ENCODE measurements around the gene CFB.
A peak's percentile ranks its signal among the peaks of the same experiment; 100 is the strongest.
"Not testable (repeated sequence)": the region's sequence is repeated elsewhere in the genome, so short reads cannot be mapped to it uniquely, and the experiment has no call there.

CFB gene

DNA sequence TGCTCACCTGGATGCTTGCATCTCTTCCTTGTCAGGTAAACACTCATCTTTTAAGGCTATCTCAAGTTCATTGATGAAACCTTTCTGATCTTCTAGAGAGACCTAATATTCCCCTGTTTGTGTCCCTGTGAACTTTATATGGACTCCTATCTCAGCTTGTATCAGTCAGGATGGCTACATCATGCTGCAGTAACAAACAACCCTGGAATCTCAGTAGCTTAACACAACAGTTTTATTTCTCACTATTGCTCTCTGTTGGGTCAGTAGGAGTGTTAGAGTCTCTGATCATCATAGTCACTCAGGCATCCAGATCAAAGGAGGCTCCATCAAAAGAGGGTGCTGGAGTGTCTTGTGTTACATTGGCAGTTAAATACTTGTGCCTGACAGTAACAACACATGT is 30.5 kb upstream of the CFB start:
- no peak for DNase-seq

DNA sequence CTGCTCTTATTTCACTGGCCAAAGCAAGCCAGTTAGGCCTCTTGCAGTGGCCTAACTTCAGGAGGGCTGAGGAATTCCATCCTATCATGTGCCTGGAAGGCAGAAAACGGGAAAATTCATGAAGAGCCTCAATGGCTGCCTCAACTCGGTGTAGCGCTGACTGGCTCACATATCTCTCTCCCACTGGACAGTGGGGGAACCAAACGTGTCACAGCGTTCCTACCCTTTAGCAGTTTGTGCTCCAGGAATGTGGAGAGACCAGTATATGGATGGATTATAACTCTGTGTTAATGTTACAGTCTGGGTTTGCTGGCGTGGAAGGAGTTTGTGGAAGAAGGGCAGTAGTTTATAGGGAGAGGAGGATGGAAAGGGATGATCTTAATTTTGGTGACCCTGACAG is 30.1 kb upstream of the CFB start:
- DNase-seq = no peak

DNA sequence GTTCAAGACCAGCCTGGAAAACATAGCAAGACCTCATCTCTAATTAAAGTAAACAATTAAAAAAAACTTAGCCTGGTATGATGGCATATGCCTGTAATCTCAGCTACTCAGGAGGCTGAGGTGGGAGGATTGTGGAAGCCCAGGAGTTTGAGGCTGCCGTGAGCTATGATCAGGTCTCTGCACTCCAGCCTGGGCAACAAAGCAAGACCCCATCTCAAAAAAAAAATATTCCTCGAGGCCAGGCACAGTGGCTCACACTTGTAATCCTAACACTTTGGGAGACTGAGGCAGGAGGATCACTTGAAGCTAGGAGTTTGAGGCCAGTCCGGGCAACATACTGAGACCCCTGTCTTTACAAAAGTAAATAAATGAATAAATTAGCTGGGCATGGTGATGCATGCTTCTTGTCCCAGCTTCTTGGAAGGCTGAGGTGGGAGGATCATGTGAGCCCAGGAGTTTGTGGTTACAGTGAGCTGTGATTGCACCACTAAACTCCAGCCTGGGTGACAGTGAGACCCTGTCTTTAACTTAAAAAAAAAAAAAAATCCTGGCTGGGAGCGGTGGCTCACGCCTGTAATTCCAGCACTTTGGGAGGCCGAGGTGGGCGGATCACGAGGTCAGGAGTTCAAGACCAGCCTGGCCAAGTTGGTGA is 27.7 kb upstream of the CFB start:
- DNase-seq = no peak

DNA sequence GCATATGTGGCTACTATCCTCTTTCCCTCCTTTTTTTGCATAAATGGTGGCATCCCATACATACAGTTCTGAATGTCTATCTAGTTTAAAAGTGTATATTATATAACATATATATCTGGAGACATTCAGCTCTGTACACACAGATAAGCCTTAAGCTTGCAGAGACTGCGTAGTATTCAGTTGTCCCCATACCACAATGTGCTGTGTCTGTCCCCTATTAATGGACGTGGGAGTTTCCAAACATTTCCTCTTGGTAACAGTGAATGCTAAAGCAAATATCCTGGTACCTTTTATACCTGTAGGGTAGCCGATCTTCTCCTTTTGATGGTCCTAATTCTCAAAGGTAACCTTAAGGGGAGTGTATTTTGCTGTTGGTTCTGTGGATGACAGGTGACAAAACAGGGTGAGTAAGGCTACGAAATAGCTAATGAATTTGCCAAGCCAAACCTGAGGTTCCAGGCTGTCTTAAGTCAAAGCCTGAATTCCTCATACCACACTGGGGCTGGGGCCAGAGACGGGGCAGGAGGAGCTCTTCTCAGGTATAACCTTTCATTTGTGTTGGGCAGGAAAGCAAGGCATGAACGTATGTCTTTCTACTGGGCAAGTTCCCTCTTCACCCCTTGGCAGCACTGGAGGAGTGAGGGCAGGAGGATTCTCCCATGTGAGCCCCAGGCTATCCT is 26.1 kb upstream of the CFB start:
- no peak for DNase-seq

DNA sequence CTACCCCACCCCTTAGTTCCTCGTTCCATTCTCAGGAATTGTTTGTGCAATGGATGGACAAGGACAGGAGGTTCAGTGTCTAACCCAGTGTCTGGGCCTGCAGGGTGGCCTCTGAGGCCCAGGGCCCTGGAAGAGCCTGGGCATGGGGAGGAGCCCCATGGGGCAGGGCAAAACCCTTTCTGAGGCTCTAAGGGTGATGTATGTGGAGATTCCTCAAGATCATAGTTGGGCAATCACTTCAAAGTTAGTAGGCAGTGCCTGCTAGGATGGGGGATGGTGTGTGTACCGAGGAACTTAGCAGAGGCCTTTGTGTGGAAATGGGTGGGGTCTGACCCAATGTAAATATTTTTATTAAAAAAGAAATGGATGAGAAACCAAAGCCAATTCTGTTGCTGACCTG is 25.1 kb upstream of the CFB start:
- DNase-seq = no peak

DNA sequence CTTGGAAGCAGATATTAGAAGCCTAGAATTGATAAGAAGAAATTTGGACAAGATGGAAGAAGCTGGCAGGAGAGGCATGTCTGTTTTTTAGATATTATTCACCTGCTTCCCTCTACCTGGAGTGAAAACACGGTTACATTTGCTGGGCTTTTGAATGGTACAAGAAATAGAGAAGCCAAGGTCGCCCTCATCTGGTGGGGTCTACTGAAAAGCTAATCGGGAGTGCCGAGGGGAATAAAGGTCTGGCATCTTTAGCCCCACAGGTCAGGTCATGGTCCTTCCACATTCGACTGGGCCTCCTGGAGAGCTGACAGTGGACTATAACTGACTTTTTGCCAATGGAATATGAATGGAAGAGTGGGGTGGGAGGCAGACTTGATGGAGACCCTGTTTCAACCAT is 23.0 kb upstream of the CFB start:
- DNase-seq = peak in 1 of 2 experiments; percentile 5

DNA sequence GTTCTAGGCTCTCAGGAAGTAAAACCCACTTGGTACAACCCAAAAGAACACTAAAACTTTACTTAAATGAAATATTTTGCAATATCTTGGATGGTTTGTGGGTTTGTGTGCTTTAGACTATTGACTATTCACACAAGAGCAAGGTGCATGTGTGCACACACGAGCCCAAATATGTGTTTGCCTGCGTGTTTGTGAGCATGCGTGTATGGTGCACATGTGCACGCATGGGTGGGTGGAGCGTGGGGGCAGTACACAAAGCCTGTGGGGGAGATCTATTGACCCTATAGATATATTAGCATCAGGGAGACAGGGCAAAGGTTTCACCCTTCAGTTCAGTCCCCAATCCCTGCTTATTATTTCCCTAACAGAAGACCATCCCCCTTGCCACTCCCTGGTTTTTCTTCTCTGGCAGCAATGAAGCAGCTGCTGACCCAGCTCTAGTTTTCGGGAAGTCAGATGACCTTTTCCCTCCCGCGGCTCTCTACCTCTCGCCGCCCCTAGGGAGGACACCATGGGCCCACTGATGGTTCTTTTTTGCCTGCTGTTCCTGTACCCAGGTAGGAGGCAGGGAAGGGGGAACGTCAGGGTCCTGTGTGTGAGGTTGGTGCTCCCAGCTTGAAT is 18.5 kb upstream of the CFB start, which contains the start of gene C2:
C2 (plus strand) TSS at position 476 of the 621 bp plus-strand sequence; CDS start at position 512, 36 bp downstream.
- DNase-seq = no peak

DNA sequence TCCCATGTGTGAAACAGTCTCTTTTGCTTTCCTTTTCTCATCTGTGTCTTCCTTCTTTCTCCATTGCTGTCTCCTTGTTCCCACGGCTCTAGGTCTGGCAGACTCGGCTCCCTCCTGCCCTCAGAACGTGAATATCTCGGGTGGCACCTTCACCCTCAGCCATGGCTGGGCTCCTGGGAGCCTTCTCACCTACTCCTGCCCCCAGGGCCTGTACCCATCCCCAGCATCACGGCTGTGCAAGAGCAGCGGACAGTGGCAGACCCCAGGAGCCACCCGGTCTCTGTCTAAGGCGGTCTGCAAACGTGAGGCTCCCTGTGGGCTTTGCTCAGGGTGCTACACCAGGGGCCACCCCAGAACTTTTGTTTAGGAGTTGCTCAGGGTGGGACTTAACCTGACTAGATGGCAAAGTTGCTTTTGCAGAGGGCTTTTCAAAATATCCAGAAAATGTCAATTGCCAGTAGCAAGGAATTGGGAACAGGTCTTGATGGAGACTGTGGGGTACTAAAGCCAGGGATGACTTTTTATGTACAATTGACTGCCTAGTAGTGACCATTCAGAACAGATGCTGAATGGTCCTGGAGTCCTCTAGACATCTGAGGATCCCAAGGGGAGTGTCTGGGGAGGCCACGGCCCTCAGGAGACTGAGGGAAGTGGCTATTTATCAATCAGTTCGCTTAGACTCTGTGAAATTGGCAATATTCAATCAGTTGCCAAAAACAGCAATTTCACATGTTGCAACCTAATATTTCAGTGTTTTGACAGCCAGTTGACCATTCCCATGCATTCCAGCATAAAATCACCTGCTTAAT is 17.8 kb upstream of the CFB start:
- DNase-seq = no peak

DNA sequence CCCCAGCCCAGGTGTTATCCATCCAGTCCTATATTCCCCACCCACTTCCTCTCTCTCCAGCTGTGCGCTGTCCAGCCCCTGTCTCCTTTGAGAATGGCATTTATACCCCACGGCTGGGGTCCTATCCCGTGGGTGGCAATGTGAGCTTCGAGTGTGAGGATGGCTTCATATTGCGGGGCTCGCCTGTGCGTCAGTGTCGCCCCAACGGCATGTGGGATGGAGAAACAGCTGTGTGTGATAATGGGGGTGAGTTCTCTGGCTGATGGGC is 17.3 kb upstream of the CFB start:
- DNase-seq = no peak

DNA sequence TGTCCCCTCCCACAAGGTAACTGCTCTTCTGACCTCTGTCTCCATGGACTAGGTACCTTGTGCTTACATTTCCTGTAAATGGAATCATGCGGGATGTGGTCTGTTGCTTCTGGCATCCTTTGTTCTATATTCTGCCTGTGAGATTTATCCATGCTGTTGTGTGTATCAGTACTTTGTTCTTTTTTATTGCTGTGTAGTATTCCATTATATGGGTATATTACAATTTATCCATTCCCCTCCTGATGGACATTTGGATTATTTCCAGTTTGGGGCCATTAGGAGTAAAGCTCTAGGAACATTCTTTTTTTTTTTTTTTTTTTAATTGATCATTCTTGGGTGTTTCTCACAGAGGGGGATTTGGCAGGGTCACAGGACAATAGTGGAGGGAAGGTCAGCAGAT is 14.9 kb upstream of the CFB start:
- no peak for DNase-seq

DNA sequence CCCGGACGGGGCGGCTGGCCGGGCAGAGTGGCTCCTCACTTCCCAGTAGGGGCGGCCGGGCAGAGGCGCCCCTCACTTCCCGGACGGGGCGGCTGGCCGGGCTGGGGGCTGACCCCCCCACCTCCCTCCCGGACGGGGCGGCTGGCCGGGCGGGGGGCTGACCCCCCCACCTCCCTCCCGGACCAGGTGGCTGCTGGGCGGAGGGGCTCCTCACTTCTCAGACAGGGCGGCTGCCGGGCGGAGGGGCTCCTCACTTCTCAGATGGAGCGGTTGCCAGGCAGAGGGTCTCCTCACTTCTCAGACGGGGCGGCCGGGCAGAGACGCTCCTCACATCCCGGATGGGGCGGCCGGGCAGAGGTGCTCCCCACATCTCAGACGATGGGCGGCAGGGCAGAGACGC is 13.8 kb upstream of the CFB start:
- DNase-seq = not testable (repeated sequence)

DNA sequence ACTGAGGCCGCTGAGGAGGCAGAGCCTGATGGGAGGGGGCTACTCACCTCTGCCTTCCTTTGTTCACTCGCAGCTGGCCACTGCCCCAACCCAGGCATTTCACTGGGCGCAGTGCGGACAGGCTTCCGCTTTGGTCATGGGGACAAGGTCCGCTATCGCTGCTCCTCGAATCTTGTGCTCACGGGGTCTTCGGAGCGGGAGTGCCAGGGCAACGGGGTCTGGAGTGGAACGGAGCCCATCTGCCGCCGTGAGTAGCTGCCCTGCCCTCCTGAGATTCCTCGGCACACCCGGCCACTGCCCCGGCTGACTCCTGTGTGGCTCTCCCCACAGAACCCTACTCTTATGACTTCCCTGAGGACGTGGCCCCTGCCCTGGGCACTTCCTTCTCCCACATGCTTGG is 12.4 kb upstream of the CFB start:
- DNase-seq = no peak

DNA sequence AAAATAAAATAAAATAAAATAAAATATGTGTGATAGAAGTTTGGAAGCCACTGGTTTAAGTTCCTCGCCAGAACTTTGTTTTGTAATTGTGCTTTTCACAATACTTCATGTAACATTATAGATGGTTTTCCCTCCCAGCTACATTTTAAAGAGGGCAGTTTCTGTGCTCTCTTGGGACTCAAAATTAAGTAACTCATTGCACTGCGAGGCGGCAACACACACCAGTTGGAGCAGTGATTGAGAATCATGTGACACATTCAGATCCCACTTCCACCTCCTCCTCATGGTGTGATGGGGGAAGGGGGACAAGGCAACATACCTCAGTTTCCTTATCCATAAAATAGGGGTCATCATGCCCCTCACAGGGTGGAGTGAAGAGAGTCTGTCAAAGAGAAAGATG is 10.9 kb upstream of the CFB start:
- DNase-seq = no peak

DNA sequence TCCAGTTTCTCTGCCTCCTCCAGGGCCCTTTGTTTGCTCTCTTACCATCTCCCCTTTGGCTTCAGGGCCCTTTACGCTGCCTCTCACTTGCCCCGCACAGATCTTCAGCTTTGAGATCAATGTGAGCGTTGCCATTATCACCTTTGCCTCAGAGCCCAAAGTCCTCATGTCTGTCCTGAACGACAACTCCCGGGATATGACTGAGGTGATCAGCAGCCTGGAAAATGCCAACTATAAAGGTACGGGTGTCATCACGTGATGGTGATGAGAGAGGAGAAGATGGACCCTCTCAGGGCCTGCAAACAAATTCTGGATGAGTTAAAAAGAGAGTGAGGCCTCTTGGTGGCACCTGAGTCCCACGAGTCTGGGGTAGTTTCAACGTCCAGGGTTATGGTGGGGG is 10.1 kb upstream of the CFB start:
- DNase-seq = no peak

DNA sequence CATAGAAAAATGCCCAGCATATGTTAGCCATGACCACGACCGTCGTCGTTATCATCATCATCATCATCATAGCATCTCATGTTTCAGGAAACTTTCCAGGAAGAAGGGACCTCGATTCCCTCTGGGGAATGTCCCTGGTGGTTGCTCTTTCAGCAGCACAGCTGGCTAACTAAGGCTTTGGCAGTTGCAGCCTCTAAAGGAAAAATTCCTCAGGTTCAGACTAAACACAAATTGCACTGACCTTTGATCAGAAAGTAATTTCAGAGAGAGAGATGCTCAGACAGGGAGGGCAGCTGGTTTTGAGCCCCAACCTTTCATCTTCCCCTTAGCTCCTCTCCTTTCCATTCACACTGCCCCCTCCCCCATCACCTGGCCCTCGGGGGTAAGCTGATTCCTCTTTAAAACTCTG is 5.6 kb upstream of the CFB start:
- no peak for DNase-seq

DNA sequence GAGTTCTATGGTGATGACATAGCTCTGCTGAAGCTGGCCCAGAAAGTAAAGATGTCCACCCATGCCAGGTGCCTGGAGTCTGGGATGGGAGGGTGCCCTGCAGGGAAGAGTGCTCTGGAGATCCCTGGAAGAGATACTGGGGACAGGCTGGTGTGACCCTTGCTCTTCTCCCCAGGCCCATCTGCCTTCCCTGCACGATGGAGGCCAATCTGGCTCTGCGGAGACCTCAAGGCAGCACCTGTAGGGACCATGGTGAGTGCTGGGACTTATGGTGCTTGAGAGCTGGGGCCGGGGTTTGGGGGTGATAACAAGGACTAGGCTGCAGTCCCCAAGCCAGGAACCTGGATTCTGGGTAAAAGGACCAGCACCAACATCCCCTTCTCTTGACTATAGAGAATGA is 2.2 kb upstream of the CFB start:
- DNase-seq = no peak

DNA sequence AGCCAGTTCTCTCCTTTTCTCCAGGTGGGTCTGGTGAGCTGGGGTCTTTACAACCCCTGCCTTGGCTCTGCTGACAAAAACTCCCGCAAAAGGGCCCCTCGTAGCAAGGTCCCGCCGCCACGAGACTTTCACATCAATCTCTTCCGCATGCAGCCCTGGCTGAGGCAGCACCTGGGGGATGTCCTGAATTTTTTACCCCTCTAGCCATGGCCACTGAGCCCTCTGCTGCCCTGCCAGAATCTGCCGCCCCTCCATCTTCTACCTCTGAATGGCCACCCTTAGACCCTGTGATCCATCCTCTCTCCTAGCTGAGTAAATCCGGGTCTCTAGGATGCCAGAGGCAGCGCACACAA is 765 bp upstream of the CFB start:
- no peak for DNase-seq

DNA sequence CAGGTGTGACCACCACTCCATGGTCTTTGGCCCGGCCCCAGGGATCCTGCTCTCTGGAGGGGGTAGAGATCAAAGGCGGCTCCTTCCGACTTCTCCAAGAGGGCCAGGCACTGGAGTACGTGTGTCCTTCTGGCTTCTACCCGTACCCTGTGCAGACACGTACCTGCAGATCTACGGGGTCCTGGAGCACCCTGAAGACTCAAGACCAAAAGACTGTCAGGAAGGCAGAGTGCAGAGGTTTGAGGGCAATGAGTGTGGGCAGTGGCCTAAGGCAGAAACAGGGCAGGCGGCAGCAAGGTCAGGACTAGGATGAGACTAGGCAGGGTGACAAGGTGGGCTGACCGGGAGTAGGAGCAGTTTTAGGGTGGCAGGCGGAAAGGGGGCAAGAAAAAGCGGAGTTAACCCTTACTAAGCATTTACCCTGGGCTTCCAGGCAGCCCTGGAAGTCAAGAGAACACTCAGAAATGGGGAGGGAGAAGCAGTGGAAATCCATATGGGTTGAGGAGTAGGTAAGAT is 533 bp downstream of the CFB start:
- DNase-seq = no peak

DNA sequence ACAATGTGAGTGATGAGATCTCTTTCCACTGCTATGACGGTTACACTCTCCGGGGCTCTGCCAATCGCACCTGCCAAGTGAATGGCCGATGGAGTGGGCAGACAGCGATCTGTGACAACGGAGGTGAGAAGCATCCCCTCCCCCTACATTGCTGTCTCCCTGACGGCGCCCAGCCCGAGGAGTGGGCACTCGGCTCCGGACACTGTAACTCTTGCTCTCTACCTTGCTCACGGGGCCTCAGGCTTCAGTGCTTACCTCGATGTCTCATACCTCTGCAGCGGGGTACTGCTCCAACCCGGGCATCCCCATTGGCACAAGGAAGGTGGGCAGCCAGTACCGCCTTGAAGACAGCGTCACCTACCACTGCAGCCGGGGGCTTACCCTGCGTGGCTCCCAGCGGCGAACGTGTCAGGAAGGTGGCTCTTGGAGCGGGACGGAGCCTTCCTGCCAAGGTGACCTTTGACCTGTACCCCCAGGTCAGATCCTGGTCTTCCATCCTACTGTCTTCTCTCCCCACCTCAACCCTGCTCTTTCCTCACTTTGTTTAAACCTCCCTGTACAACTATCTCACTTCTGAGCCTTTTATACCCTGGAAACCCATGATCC is 1.3 kb downstream of the CFB start:
- no peak for DNase-seq

DNA sequence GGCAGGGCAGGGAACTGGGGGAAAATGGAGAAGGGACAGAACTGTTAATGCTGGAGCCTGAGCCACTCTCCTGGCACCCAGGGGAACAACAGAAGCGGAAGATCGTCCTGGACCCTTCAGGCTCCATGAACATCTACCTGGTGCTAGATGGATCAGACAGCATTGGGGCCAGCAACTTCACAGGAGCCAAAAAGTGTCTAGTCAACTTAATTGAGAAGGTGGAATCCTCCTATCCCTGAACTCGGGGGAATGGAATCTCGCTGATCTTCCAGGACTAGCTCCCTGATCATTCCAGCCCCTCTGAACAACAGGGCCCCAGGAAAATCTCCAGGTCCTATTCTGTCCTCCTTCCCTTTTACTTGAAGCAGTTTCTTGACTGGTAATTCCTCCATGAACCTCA is 2.0 kb downstream of the CFB start:
- DNase-seq = no peak

DNA sequence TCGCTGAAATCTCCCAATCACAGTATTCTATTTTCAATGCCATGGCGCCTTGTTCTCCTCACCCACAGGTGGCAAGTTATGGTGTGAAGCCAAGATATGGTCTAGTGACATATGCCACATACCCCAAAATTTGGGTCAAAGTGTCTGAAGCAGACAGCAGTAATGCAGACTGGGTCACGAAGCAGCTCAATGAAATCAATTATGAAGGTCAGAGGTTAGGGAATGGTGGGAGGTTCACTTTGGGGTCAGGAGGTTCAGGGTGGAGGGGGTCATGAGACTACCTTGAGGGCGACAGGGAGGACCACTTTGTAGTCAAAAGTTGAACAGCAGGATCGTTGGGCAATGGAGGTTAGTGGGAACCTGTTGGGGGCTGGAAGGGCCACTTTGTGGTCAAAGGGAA is 2.4 kb downstream of the CFB start:
- DNase-seq = no peak

DNA sequence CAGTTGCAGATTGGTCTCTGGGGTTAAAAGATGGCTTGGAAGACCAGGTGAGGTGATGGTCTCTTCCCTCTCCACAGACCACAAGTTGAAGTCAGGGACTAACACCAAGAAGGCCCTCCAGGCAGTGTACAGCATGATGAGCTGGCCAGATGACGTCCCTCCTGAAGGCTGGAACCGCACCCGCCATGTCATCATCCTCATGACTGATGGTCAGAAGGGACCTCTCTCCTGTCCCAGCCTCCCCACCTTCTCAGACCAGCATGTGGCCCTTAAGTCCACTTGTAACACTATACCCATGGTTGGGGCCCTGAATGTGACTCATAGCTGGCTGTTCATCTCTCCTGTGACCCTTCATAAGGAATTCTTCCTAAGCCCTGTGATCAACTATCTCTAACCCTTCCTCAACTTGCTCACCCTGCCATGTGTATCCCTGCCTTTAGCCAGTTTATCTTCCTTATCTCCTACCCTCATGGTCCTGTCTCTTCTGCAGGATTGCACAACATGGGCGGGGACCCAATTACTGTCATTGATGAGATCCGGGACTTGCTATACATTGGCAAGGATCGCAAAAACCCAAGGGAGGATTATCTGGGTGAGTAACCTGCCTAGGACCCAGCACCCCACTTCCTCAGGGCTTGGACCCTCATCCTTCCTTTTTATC is 3.0 kb downstream of the CFB start:
- DNase-seq = no peak
